Endodermal cell (in vitro differentiated cells): ENCODE data around the gene CPD. TPM values are rescaled to one million over a fixed set of nuclear protein-coding genes. Genes with fewer than 3 reads are reported as not detected.
"Not testable (repeated sequence)": the region's sequence is repeated elsewhere in the genome, so short reads cannot be mapped to it uniquely, and the experiment has no call there.

Experiments used
- DNase-seq: peaks from one replicate; pipeline ENCODE4 v3.0.0-alpha.2; 2017
- H3K27ac ChIP-seq: 2 replicates; pipeline ENCODE4 v1.5.1; 2013; ENCODE audit warnings: mild to moderate bottlenecking, low read depth, low read length, moderate library complexity
- H3K27me3 ChIP-seq: 2 replicates; pipeline ENCODE4 v1.6.1; 2013; ENCODE audit warnings: mild to moderate bottlenecking, low read length, moderate library complexity; ENCODE audit not compliant: insufficient read depth, control insufficient read depth, poor library complexity, severe bottlenecking
- H3K36me3 ChIP-seq: 2 replicates; pipeline ENCODE4 v1.7.0; 2013; ENCODE audit warnings: mild to moderate bottlenecking, low read length, moderate library complexity; ENCODE audit not compliant: control insufficient read depth, insufficient read depth
- H3K4me1 ChIP-seq: one replicate; pipeline ENCODE4 v1.7.0; 2013; ENCODE audit warnings: low read length; ENCODE audit not compliant: control insufficient read depth, insufficient read depth
- H3K4me3 ChIP-seq: 2 replicates; pipeline ENCODE4 v1.5.1; 2013; ENCODE audit warnings: mild to moderate bottlenecking, low read length, moderate library complexity
- H3K9ac ChIP-seq: 2 replicates; pipeline ENCODE4 v1.6.1; 2013; ENCODE audit warnings: mild to moderate bottlenecking, low read length, moderate library complexity; ENCODE audit not compliant: poor library complexity, severe bottlenecking; ENCODE audit errors: extremely low read depth
- H3K9me3 ChIP-seq: 2 replicates; pipeline ENCODE4 v1.6.1; 2013; ENCODE audit warnings: mild to moderate bottlenecking, low read length, moderate library complexity; ENCODE audit not compliant: control insufficient read depth
- H3K27ac Mint-ChIP-seq: 2 replicates; pipeline ENCODE4 v1.8.0; 2020; ENCODE audit warnings: mixed read lengths
- H3K27me3 Mint-ChIP-seq: 2 replicates; pipeline ENCODE4 v1.8.0; 2021; ENCODE audit warnings: mild to moderate bottlenecking, mixed read lengths; ENCODE audit not compliant: insufficient read depth
- H3K36me3 Mint-ChIP-seq: 2 replicates; pipeline ENCODE4 v1.8.0; 2020; ENCODE audit warnings: low read depth, mixed read lengths
- H3K4me1 Mint-ChIP-seq: 2 replicates; pipeline ENCODE4 v1.8.0; 2020; ENCODE audit warnings: mixed read lengths
- H3K4me3 Mint-ChIP-seq: 2 replicates; pipeline ENCODE4 v1.8.0; 2020; ENCODE audit warnings: mild to moderate bottlenecking, moderate library complexity, mixed read lengths
- H3K9me3 Mint-ChIP-seq: 2 replicates; pipeline ENCODE4 v1.8.0; 2020; ENCODE audit warnings: mild to moderate bottlenecking, mixed read lengths
- CTCF ChIP-seq: fragments of 200-600 bp; sonication (generic); conservative IDR thresholded peaks from 2 replicates; pipeline ENCODE4 v1.5.0; 2021; ENCODE audit warnings: antibody characterized with exemption, mild to moderate bottlenecking
- WGBS, 2 experiments: methylation state at CpG; one replicate each; pipeline versions ENCODE4 v1.1.5 to v1.1.7; 2013; ENCODE audit warnings: missing lambda C conversion rate in 2 of 2, mixed read lengths in 1 of 2; ENCODE audit not compliant: insufficient coverage in 1 of 2, insufficient read length in 1 of 2; 5-methylcytosine and 5-hydroxymethylcytosine counted together
- total RNA-seq, 2 donors: library from RNA; stranded (reverse); fragmentation: NEBNext Ultra II Directional in 1 of 2; extraction: Animal tissue kit (Norgen Biotek cat#: 25700) in 1 of 2; gene quantifications; 2 replicates in 1 of 2; 3 replicates in 1 of 2; pipeline ENCODE4 v1.2.1, GENCODE V29; 2021

The CPD gene
- total RNA-seq, 2 donors from 2014 or later: 81.7 to 82.1 TPM

GRCh38 chr17:30398328-30399041 lies 19.8 kb downstream of the CPD start:
- Histone ChIP-seq H3K4me3 (no peak overlapping the region), H3K9ac (no peak overlapping the region), H3K9me3 (peaks cover 9% of the 10 kb centered on the region), H3K36me3 (peaks cover 5% of the 10 kb centered on the region), H3K27ac (no peak overlapping the region), H3K4me1 (peaks cover 25% of the 10 kb centered on the region), H3K27me3 (no peaks in the 10 kb centered on the region)
- peaks cover 4% of the 10 kb centered on the region for H3K9me3 Mint-ChIP-seq
- peaks cover 23% of the 10 kb centered on the region for H3K4me1 Mint-ChIP-seq
- peaks cover 23% of the 10 kb centered on the region for H3K36me3 Mint-ChIP-seq
- H3K27me3 Mint-ChIP-seq: no peaks in the 10 kb centered on the region
- WGBS, 2 experiments: no CpG with 5 or more reads among the region's 1 CpG
- DNase-seq: no peak
- no peak for TF ChIP-seq CTCF
- no peak overlapping the region for H3K4me3 Mint-ChIP-seq
- no peak overlapping the region for H3K27ac Mint-ChIP-seq

GRCh38 chr17:30401097-30401496 lies 22.4 kb downstream of the CPD start:
- Histone ChIP-seq H3K9me3 (peaks cover 13% of the 10 kb centered on the region), H3K9ac (no peak overlapping the region), H3K27ac (no peak overlapping the region), H3K4me1 (peaks cover 16% of the 10 kb centered on the region), H3K27me3 (no peaks in the 10 kb centered on the region), H3K36me3 (peaks cover 9% of the 10 kb centered on the region), H3K4me3 (no peak overlapping the region)
- 92 to 100% methylated on average over 1 of the region's 1 CpG for WGBS, 2 experiments
- no peaks in the 10 kb centered on the region for H3K27me3 Mint-ChIP-seq
- H3K27ac Mint-ChIP-seq: no peak overlapping the region
- H3K4me1 Mint-ChIP-seq: peaks cover 18% of the 10 kb centered on the region
- no peak for DNase-seq
- H3K4me3 Mint-ChIP-seq: no peak overlapping the region
- no peak for TF ChIP-seq CTCF
- peaks cover 6% of the 10 kb centered on the region for H3K9me3 Mint-ChIP-seq
- H3K36me3 Mint-ChIP-seq: peaks cover 25% of the 10 kb centered on the region

GRCh38 chr17:30405161-30405560 lies 26.4 kb downstream of the CPD start:
- H3K36me3 ChIP-seq: peaks cover 9% of the 10 kb centered on the region
- peak overlapping the region; percentile 75 for H3K4me3 ChIP-seq
- no peak overlapping the region for H3K27ac ChIP-seq
- DNase-seq: no peak
- H3K9me3 ChIP-seq: peaks cover 13% of the 10 kb centered on the region
- H3K9ac ChIP-seq: peak overlapping the region; percentile 1
- no peak for TF ChIP-seq CTCF
- no peaks in the 10 kb centered on the region for H3K27me3 Mint-ChIP-seq
- peaks cover 36% of the 10 kb centered on the region for H3K36me3 Mint-ChIP-seq
- peak overlapping the region; percentile 40 for H3K27ac Mint-ChIP-seq
- H3K27me3 ChIP-seq: no peaks in the 10 kb centered on the region
- peak overlapping the region; percentile 17 for H3K4me3 Mint-ChIP-seq
- H3K4me1 Mint-ChIP-seq: peaks cover 27% of the 10 kb centered on the region
- H3K9me3 Mint-ChIP-seq: peaks cover 14% of the 10 kb centered on the region
- H3K4me1 ChIP-seq: peaks cover 6% of the 10 kb centered on the region

- not testable (repeated sequence) for H3K4me3 Mint-ChIP-seq, H3K27ac ChIP-seq, H3K27me3 Mint-ChIP-seq, DNase-seq, H3K4me1 ChIP-seq, H3K27ac Mint-ChIP-seq, H3K36me3 ChIP-seq, H3K9me3 Mint-ChIP-seq, H3K27me3 ChIP-seq, H3K9ac ChIP-seq, H3K9me3 ChIP-seq, H3K4me3 ChIP-seq
- Mint-ChIP-seq H3K36me3 (peaks cover 24% of the 10 kb centered on the region), H3K4me1 (peaks cover 16% of the 10 kb centered on the region)
- 89 to 100% methylated on average over 1 to 2 of the region's 2 CpGs for WGBS, 2 experiments
Observed at GRCh38 chr17:30410627-30411026, 31.9 kb downstream of the CPD start.

GRCh38 chr17:30412008-30412496 lies 33.3 kb downstream of the CPD start:
- H3K27me3 ChIP-seq, DNase-seq, H3K27ac Mint-ChIP-seq, H3K4me3 ChIP-seq, H3K9me3 ChIP-seq, H3K27ac ChIP-seq, H3K4me1 ChIP-seq, H3K4me3 Mint-ChIP-seq, H3K27me3 Mint-ChIP-seq, H3K9me3 Mint-ChIP-seq, H3K36me3 ChIP-seq, H3K9ac ChIP-seq: not testable (repeated sequence)
- peaks cover 14% of the 10 kb centered on the region for H3K4me1 Mint-ChIP-seq
- 93% methylated on average over 3 of the region's 3 CpGs for WGBS, 2 experiments
- H3K36me3 Mint-ChIP-seq: peaks cover 22% of the 10 kb centered on the region
